ENCODE measurements around the gene ALMS1.

DNA sequence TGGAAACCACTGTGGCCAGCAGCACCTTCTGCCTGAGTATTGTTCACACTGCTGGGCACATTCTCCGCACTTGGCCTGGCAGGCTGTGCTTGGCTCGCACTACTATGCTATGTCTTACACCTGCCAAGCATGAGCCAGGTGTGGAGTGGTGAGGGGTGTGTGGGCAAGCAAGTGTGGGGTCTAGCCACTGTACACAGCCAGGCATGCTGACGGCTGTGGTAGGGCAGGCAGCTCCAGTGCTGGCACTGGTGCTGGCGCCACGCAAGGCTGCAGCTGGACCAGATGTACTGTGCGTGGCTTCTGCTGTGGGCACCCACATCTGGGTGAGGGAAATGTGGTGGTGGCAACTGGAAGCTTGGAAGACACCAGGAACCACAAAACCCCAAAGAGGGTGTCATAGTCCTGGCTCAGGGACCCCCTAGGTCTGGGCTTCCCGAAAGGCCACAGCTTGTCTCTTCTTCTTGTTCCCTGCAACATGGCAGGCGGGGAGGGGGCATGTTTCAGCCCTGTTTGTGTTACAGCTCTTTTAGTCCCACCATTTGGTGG lies 101.5 kb downstream of the ALMS1 start:
- TF ChIP-seq, protein P1, sequence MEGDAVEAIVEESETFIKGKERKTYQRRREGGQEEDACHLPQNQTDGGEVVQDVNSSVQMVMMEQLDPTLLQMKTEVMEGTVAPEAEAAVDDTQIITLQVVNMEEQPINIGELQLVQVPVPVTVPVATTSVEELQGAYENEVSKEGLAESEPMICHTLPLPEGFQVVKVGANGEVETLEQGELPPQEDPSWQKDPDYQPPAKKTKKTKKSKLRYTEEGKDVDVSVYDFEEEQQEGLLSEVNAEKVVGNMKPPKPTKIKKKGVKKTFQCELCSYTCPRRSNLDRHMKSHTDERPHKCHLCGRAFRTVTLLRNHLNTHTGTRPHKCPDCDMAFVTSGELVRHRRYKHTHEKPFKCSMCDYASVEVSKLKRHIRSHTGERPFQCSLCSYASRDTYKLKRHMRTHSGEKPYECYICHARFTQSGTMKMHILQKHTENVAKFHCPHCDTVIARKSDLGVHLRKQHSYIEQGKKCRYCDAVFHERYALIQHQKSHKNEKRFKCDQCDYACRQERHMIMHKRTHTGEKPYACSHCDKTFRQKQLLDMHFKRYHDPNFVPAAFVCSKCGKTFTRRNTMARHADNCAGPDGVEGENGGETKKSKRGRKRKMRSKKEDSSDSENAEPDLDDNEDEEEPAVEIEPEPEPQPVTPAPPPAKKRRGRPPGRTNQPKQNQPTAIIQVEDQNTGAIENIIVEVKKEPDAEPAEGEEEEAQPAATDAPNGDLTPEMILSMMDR (IDR thresholded peaks at IDR 0.05; ENCODE audit: low read depth, low read length, poor library complexity, severe bottlenecking) = no peak
- TF ChIP-seq EZH2phosphoT487 (IDR thresholded peaks at IDR 0.05; ENCODE audit: borderline replicate concordance, low read length) = no peak

Data from DOHH2 (cell line).